NCI-H2171 treated with DMSO at 0.1 percent for 48 hours (cell line): Measurements from ENCODE around the gene BBC3.

Experiments
- DNase-seq: peaks from one replicate; lab custom pipeline; 2025; lab: John Stamatoyannopoulos, UW

Gene BBC3

DNA sequence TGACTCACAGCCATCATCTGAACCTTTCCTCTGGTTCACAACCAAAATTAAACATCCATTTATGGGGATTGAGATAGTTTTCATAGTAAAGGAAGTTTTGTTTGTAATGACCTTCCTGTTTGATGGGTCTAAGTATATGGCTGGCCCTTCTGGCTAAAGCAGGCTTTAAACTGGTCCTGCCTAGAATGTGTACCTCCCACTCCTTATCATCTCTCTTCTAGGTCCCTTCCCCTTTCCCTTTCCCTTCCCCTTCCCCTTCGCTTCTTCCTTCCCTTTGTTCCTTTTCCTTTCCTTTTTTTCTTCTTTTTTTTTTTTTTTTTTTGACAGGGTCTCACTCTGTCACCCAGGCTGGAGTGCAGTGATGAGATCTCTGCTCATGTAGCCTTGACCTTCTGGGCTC, 35.6 kb downstream of the BBC3 start:
- DNase-seq: no peak

DNA sequence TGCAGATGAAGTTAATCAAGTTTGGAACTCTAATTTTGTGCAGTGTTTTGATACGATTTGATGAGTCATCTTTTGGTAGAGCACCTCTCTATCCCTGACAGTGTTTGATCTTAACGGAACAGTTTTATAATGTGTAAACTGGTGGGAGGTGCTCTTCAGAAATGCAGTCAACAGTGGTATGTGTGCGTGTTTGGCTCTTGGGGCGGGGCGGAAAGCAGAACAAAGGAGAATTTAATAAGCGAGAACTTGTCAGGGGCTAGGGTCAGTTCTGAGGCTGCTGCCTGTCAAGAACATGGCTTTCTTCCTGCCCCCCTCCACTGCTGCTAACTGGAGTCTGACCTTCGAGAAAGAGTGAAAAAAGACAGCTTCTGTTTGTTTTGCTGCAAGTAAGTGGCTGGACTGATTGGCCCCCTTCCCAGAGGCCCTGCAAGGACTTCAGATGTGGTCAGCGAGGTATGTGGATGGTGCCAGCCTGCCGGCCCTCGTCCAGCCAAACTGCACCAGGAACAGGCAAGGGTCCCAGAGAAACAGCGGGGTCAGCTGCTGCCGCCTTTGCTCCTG, 40.8 kb downstream of the BBC3 start:
- no peak for DNase-seq

DNA sequence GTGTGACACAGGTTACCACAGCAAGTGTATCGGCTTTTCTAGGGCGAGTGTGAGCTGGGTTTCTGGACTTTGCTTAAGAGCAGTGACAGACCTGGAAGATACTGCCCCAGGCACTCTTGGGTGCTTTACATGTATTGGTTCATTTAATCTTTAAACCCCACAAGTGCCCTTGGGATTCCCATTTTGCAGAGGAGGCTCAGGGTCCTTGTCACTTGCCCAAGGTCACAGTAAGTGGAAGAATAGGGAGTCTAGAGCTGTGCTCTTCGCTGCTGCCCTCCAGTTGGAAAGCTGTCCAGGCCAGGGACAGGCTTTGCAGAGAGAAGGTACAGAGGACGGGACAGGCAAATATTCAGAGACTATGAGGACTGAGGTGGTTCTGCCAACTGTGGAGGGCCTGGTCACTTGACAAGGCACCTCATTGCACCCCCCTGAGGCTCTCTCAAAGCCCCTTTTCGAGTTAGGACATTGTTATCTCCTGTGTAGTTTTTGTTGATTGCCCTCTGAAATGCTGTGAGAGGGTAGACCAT, 42.4 kb downstream of the BBC3 start:
- DNase-seq: no peak

DNA sequence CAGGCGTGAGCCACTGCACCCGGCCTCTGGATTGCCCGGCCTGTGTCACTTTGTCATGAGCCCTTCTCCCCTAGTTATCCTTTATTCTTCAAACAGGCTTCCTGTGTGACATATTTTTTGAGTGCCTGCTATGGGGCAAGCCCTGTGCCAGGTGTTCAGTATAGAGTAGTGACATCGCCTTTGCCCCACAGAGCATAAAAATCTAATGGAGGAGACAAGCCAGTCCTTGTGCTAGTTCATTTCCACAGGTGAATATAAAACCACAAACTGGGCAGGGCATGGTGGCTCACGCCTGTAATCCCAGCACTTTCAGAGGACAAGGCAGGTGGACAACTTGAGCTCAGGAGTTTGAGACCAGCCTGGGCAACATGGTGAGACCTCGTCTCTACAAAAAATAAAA, 43.2 kb downstream of the BBC3 start:
- DNase-seq: no peak

DNA sequence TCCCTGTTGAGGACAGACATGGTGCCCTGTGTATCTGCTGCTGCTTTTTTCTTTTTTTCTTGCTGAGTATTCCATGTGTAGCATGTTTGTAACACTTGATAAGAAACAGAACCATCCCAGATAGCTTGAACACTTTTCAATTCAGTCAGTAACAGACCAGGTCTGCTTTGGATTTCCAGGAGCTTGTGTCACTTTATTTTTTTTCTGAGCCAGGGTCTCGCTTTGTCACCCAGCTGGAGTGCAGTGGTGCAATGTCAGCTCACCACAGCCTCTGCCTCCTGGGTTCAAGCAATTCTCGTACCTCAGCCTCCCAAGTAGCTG, 43.7 kb downstream of the BBC3 start:
- DNase-seq: no peak

DNA sequence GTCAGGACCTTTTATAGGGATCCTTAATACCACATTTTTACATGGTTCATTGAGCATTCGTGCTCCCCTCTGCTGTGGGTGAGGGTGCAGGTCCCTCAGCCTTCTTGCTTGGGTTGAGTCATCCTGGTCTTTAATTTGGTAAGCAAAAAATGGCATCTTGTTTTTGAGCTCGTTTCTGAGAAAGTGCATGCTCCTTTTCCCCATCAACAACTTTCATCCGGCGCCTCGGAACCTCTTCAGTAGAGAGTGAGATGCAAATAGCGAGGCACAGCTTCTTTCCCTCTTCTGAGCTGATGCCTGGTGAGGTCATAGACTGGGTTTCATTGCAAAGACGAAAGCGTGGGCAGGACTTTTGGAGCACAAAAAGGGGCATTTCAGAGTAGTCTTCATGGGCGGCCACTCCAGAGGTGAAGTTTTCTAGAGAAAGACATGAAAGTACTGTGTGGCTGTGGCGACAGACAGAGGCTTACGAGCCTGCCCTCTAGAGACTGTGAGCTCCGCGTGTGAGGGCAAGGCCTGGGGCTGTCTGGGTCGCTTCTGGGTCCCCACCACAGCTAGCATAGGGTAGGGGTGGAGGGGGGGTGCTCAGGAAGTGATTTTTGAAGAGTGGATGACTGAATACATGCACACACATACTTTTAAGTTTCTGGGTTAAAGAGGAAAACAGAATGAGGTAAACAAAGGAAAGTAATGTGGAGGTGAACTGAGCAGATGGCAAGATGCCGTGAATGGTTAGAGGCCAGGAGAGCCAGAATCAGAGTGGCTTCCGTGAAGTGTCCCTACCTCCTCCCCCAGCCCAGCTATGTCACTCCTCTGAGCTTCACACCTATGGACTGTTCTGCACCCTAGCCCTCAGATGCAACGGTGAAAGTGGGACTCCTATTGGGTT, 44.3 kb downstream of the BBC3 start:
- no peak for DNase-seq

DNA sequence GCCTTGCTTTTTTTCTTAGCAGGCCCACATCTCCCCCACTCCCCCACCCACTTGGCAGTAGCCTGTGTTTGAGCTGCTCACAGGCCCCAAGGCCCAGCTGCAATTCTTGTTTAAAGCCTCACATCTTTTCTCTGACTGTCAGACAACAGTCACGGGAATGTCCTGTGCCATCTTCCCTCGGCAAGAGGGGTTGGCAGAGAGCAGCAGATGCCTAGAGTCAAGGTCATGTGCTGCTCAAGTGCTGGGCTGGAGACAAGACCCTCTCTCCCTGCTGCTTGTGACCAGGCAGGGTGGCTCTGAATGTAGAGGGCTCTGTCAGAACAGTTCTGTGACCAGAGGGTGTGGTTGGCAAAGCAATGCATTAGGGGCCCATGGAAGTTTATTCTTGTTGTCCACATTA, 47.4 kb downstream of the BBC3 start:
- no peak for DNase-seq

DNA sequence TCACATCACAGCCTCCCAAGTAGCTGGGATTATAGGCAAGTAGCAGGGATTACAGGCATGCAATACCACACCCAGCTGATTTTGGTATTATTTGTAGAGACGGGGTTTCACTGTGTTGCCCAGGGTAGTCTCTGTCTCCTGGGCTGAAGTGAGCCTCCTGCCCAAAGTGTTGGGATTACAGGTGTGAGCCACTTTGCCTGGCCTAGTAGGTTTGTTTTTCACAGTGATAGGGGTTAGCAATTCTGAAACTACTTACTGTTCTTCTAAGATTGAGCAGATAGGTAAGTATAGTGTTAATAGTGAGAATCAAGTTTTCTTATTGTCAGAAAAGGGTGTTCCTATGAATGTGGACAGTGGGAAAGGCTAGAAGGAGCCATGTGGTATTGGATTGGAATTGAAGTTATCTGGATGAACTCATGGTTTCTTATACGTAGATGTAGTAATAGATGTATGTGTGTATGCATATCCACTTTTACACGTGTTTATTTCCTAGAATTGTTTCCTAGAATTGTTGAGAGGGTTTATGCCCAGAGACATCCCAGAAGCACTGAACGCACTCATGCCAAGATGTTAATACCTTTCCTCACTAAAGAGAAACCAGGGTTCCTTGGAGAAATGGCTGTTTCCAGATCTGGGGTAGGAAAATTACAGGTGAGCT, 51.2 kb downstream of the BBC3 start:
- DNase-seq: no peak

DNA sequence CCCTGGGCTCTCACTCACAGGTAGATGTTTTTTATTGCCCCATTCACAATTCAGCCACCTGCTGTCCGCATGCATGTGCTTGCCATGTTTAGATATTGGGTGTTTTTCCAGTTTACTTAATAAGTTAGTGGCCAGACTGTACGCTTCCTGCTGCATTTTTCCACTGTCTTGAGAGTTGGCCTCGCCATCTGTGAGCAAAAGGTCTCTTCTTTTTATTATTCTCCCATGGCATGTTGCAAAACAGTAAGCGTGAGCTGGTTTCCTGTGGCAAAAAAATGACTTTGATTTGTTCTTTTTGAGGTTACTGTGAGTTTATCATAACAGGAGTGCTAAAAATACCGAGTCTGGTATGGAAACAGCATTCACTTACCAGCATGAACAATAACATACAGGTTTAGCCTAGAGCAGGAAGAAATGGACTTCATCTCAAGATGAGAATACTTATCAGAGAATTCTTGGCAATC, 54.3 kb downstream of the BBC3 start:
- DNase-seq: no peak

DNA sequence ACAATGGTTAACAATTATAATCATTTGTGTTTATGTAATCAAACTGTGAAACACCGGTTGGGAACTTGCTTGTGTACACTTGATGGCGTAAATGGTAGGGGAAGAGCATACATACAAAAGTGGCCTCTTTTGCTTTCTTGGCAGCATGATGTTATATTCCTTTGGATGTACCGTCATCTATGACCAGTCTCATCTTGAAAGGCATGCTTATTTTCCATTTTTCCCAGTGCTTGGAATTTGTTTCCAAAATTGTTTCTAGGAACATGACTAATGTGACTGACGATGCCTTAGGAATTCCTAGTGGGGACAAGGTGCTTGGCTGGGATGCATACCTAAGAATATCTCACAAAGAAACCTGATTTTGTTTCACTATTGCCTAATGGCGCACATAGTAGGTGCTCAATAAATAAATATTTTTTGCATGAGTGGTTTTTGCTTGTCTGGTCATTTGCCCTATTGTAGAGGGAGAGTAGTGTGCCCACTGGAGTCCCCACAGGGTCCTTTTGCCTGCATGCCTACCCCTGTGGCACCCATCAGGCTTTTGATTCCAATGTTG, 54.9 kb downstream of the BBC3 start:
- no peak for DNase-seq

DNA sequence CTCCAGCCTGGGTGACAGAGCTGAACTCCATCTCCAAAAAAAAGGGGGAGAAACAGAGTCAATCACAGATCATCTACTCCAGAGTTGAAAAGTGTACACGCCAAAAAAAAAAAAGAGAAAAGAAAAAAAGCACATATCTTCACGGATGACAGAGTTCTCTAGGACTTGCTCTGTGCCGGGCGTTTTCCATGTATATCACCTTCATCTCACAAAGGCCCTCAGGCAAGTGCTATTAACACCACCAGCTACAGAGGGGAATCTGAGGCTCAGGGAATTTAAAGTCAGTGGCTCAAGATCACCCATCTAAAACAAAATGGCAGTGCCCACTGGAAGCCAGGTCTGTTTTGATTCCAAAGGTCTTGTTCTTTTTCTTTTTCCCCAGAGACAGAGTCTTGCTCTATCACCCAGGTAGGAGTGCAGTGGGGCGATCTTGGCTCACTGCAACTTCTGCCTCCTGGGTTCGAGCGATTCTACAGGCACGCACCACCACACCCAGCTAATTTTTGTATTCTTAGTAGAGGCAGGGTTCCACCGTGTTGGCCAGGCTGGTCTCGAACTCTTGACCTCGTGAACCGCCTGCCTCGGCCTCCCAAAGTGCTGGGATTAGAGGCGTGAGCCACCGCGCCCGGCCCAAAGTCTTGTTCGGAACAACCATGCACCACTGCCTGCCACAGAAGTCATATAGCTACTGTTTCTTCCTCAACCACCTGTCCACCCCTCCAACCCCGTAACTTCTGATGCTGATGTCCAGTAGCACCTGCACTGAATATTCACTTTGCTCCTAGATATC, 58.1 kb downstream of the BBC3 start:
- DNase-seq: no peak
